ENCODE results near the gene DYRK2. TPM values are rescaled to one million over a fixed set of nuclear protein-coding genes. Genes with fewer than 3 reads are reported as not detected.

Gene DYRK2
- total and polyA plus RNA-seq, 2 experiments from 2014 or later, result 7.4 to 20.3 TPM

GRCh38 chr12:67649261-67649569 is 670 bp downstream of the DYRK2 start:
- Histone ChIP-seq H3K9ac (peak overlapping the region; percentile 96), H4K20me1 (ENCODE audit: insufficient read depth) (peaks cover 12% of the 10 kb centered on the region; the same call in 1 of the 2 replicates), H3K9me3 (ENCODE audit: low read depth) (no peaks in the 10 kb centered on the region), H3K79me2 (ENCODE audit: insufficient read depth) (peaks cover 56% of the 10 kb centered on the region), H3K27ac (peak overlapping the region; percentile 81), H2AFZ (peak overlapping the region; percentile 83), H3K4me2 (ENCODE audit: unreplicated experiment) (peak overlapping the region; percentile 97), H3F3A (ENCODE audit: insufficient read depth) (peaks cover 34% of the 10 kb centered on the region), H3K4me3 (peak overlapping the region; percentile 88), H3K36me3 (ENCODE audit: low read depth) (no peaks in the 10 kb centered on the region), H3K27me3 (replicated peaks; ENCODE audit: insufficient read depth) (no peaks in the 10 kb centered on the region), H3K4me1 (ENCODE audit: insufficient read depth) (peaks cover 37% of the 10 kb centered on the region), H3K9me2 (ENCODE audit: insufficient read depth) (no peaks in the 10 kb centered on the region)
- 0% methylated on average over 3 to 12 of the region's 41 CpGs for WGBS, 2 experiments (ENCODE audit: low coverage in 1 of 2, low lambda C conversion rate in 2 of 2, missing lambda C conversion rate in 2 of 2)
- in situ Hi-C loops (cut with MboI), result no loop called here
- TF ChIP-seq EZH2 (IDR thresholded peaks at IDR 0.05; ENCODE audit: insufficient read depth, poor library complexity, severe bottlenecking) (no peak), EZH2phosphoT487 (IDR thresholded peaks at IDR 0.05; ENCODE audit: insufficient read depth, low read depth) (no peak)
- peak; percentile 64 for DNase-seq

GRCh38 chr12:67649570-67650387 is 1.2 kb downstream of the DYRK2 start:
- Histone ChIP-seq H3K9ac (peak overlapping the region; percentile 96), H4K20me1 (ENCODE audit: insufficient read depth) (peaks cover 18% of the 10 kb centered on the region; the same call in 1 of the 2 replicates), H3F3A (ENCODE audit: insufficient read depth) (peaks cover 34% of the 10 kb centered on the region), H3K4me3 (peak overlapping the region; percentile 88), H3K79me2 (ENCODE audit: insufficient read depth) (peaks cover 61% of the 10 kb centered on the region), H3K27ac (peak overlapping the region; percentile 81), H3K4me1 (ENCODE audit: insufficient read depth) (peaks cover 38% of the 10 kb centered on the region), H3K9me2 (ENCODE audit: insufficient read depth) (no peaks in the 10 kb centered on the region), H3K9me3 (ENCODE audit: low read depth) (no peaks in the 10 kb centered on the region), H2AFZ (peak overlapping the region; percentile 83), H3K36me3 (ENCODE audit: low read depth) (no peaks in the 10 kb centered on the region), H3K4me2 (ENCODE audit: unreplicated experiment) (peak overlapping the region; percentile 97), H3K27me3 (replicated peaks; ENCODE audit: insufficient read depth) (no peaks in the 10 kb centered on the region)
- TF ChIP-seq EZH2 (IDR thresholded peaks at IDR 0.05; ENCODE audit: insufficient read depth, poor library complexity, severe bottlenecking) (no peak), EZH2phosphoT487 (IDR thresholded peaks at IDR 0.05; ENCODE audit: insufficient read depth, low read depth) (no peak)
- peak; percentile 58 for DNase-seq
- in situ Hi-C loops (cut with MboI), result loop anchor here (10.0 kb wide), 1 partner anchor 285 kb away; no protein-coding TSS in a partner anchor
- WGBS, 2 experiments (ENCODE audit: low coverage in 1 of 2, low lambda C conversion rate in 2 of 2, missing lambda C conversion rate in 2 of 2), result 0 to 1% methylated on average over 39 to 60 of the region's 65 CpGs

- TF ChIP-seq EZH2 (IDR thresholded peaks at IDR 0.05; ENCODE audit: insufficient read depth, poor library complexity, severe bottlenecking), result no peak
- TF ChIP-seq EZH2phosphoT487 (IDR thresholded peaks at IDR 0.05; ENCODE audit: insufficient read depth, low read depth), result no peak
- Histone ChIP-seq H3K4me1 (ENCODE audit: insufficient read depth) (peaks cover 38% of the 10 kb centered on the region), H3K36me3 (ENCODE audit: low read depth) (no peaks in the 10 kb centered on the region), H3K27me3 (replicated peaks; ENCODE audit: insufficient read depth) (no peaks in the 10 kb centered on the region), H3K9me2 (ENCODE audit: insufficient read depth) (no peaks in the 10 kb centered on the region), H3K4me2 (ENCODE audit: unreplicated experiment) (peak overlapping the region; percentile 97), H3K79me2 (ENCODE audit: insufficient read depth) (peaks cover 69% of the 10 kb centered on the region), H3K9me3 (ENCODE audit: low read depth) (no peaks in the 10 kb centered on the region), H3K9ac (peak overlapping the region; percentile 96), H4K20me1 (ENCODE audit: insufficient read depth) (peaks cover 23% of the 10 kb centered on the region; the same call in 1 of the 2 replicates), H3F3A (ENCODE audit: insufficient read depth) (peaks cover 28% of the 10 kb centered on the region; the same call in 1 of the 2 replicates), H2AFZ (peak overlapping the region; percentile 83), H3K27ac (peak overlapping the region; percentile 81), H3K4me3 (peak overlapping the region; percentile 88)
- WGBS, 2 experiments (ENCODE audit: low coverage in 1 of 2, low lambda C conversion rate in 2 of 2, missing lambda C conversion rate in 2 of 2), result 10 to 14% methylated on average over 11 of the region's 11 CpGs
- peak; percentile 37 for DNase-seq
- in situ Hi-C loops (cut with MboI), result loop anchor here (10.0 kb wide), 1 partner anchor 284 kb away; no protein-coding TSS in a partner anchor
Observed at GRCh38 chr12:67650388-67651131, 2.0 kb downstream of the DYRK2 start.

GRCh38 chr12:67651132-67651695 is 2.7 kb downstream of the DYRK2 start:
- Histone ChIP-seq H3K4me3 (peak overlapping the region; percentile 88), H4K20me1 (ENCODE audit: insufficient read depth) (peaks cover 23% of the 10 kb centered on the region; the same call in 1 of the 2 replicates), H3K79me2 (ENCODE audit: insufficient read depth) (peaks cover 76% of the 10 kb centered on the region), H3K36me3 (ENCODE audit: low read depth) (no peaks in the 10 kb centered on the region), H2AFZ (no peak overlapping the region), H3K9me2 (ENCODE audit: insufficient read depth) (no peaks in the 10 kb centered on the region), H3K27ac (peak overlapping the region; percentile 81), H3K4me1 (ENCODE audit: insufficient read depth) (peaks cover 32% of the 10 kb centered on the region), H3K9me3 (ENCODE audit: low read depth) (no peaks in the 10 kb centered on the region), H3F3A (ENCODE audit: insufficient read depth) (peaks cover 21% of the 10 kb centered on the region; the same call in 1 of the 2 replicates), H3K4me2 (ENCODE audit: unreplicated experiment) (peak overlapping the region; percentile 97), H3K9ac (peak overlapping the region; percentile 96), H3K27me3 (replicated peaks; ENCODE audit: insufficient read depth) (no peaks in the 10 kb centered on the region)
- WGBS, 2 experiments (ENCODE audit: low coverage in 1 of 2, low lambda C conversion rate in 2 of 2, missing lambda C conversion rate in 2 of 2), result 24 to 27% methylated on average over 5 of the region's 5 CpGs
- TF ChIP-seq EZH2phosphoT487 (IDR thresholded peaks at IDR 0.05; ENCODE audit: insufficient read depth, low read depth), result no peak
- TF ChIP-seq EZH2 (IDR thresholded peaks at IDR 0.05; ENCODE audit: insufficient read depth, poor library complexity, severe bottlenecking), result no peak
- peak; percentile 72 for DNase-seq
- in situ Hi-C loops (cut with MboI), result loop anchor here (10.0 kb wide), 1 partner anchor 284 kb away; no protein-coding TSS in a partner anchor

Measured in GM23248 (cell line).